Glutamatergic neuron (in vitro differentiated cells): Measurements from ENCODE around the gene BMPER. TPM values are rescaled to one million over a fixed set of nuclear protein-coding genes. Genes with fewer than 3 reads are reported as not detected.

Experiments used
- DNase-seq: peaks from one replicate; pipeline ENCODE4 v3.0.0; 2022
- H3K27ac Mint-ChIP-seq: one replicate; pipeline ENCODE4 v1.8.0; 2020; ENCODE audit warnings: mild to moderate bottlenecking, mixed read lengths, inconsistent platforms; ENCODE audit not compliant: unreplicated experiment
- H3K27me3 Mint-ChIP-seq: one replicate; pipeline ENCODE4 v1.8.0; 2020; ENCODE audit warnings: mild to moderate bottlenecking, moderate library complexity, mixed read lengths, inconsistent platforms; ENCODE audit not compliant: unreplicated experiment
- H3K36me3 Mint-ChIP-seq: one replicate; pipeline ENCODE4 v1.8.0; 2020; ENCODE audit warnings: mild to moderate bottlenecking, mixed read lengths, inconsistent platforms; ENCODE audit not compliant: unreplicated experiment
- H3K4me1 Mint-ChIP-seq: one replicate; pipeline ENCODE4 v1.8.0; 2020; ENCODE audit warnings: mild to moderate bottlenecking, low read depth, mixed read lengths, inconsistent platforms; ENCODE audit not compliant: unreplicated experiment
- H3K4me3 Mint-ChIP-seq: one replicate; pipeline ENCODE4 v1.8.0; 2020; ENCODE audit warnings: mild to moderate bottlenecking, mixed read lengths, inconsistent platforms; ENCODE audit not compliant: unreplicated experiment
- H3K9me3 Mint-ChIP-seq: one replicate; pipeline ENCODE4 v1.8.0; 2020; ENCODE audit warnings: mild to moderate bottlenecking, moderate library complexity, mixed read lengths, inconsistent platforms; ENCODE audit not compliant: unreplicated experiment
- total RNA-seq: library from RNA; stranded (reverse); fragmentation: NEBNext Ultra II Directional; extraction: Animal tissue kit (Norgen Biotek cat#: 25700); gene quantifications from one replicate; pipeline ENCODE4 v1.2.1, GENCODE V29; 2021; ENCODE audit not compliant: unreplicated experiment
- TF ChIP-seq, protein P1 (sequence below): fragments of 200-600 bp; sonication (generic); IDR thresholded peaks from one replicate; pipeline ENCODE4 v1.5.0; 2021; ENCODE audit not compliant: partially characterized antibody, unreplicated experiment

BMPER gene
- total RNA-seq, 1 donor from 2014 or later = 16.2 TPM

DNA sequence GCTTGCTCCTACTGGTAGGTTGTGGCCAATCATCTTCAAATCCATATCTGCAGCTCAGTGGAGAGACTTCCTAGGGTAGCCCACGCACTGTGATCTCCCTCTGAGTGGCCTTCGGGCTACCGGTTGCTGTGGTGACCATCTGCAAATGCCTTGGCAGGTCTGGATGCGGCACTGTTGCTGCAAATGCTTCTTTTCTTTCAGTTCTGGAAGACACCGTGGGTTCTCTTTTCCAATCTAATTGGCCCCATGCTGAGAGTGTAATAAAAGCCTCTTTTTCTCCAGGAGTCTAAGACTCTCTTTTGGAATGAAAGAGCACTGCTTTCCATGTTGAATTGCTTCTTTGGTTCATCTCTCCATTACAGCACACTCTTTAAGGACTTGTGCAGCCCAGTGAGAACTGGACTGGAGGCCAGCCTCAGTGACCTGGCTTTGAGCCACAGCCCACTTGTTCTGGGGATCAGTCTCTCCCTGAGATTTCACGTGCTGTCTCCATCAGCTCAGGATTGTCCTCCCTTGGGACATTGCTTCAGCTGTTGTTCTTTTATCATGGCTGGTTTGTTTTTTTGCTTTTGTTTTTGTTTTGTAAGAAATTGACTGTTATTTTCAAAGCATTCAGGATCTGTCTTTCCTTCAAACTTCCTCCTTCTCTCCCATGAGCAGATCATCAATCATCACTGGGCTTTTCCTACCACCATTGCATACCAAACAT lies 286.6 kb downstream of the BMPER start:
- Mint-ChIP-seq H3K27me3 (no peaks in the 10 kb centered on the region), H3K4me3 (no peak overlapping the region), H3K36me3 (no peaks in the 10 kb centered on the region), H3K27ac (no peak overlapping the region), H3K9me3 (no peaks in the 10 kb centered on the region), H3K4me1 (no peaks in the 10 kb centered on the region)
- DNase-seq = no peak
- TF ChIP-seq, protein P1, sequence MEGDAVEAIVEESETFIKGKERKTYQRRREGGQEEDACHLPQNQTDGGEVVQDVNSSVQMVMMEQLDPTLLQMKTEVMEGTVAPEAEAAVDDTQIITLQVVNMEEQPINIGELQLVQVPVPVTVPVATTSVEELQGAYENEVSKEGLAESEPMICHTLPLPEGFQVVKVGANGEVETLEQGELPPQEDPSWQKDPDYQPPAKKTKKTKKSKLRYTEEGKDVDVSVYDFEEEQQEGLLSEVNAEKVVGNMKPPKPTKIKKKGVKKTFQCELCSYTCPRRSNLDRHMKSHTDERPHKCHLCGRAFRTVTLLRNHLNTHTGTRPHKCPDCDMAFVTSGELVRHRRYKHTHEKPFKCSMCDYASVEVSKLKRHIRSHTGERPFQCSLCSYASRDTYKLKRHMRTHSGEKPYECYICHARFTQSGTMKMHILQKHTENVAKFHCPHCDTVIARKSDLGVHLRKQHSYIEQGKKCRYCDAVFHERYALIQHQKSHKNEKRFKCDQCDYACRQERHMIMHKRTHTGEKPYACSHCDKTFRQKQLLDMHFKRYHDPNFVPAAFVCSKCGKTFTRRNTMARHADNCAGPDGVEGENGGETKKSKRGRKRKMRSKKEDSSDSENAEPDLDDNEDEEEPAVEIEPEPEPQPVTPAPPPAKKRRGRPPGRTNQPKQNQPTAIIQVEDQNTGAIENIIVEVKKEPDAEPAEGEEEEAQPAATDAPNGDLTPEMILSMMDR = no peak

DNA sequence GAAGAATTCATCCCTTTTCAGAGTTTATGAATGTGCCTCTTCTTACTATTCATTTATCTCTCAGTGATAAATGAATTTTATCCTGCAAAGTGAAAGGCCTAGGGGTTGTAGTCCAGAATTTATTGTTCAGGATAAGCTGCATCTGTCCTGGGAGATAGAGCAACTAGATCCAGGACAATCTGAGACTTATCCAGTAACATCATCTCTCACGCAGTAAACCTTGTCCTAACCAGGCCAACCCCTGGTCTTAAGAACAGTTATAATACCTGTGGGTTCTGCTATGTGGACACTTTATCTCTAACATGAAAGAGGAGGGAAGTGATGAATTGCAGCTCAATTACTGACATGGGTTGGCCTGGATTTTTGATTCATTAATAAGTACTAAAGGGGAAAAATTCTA lies 287.6 kb downstream of the BMPER start:
- no peaks in the 10 kb centered on the region for H3K36me3 Mint-ChIP-seq
- no peak overlapping the region for H3K4me3 Mint-ChIP-seq
- H3K27me3 Mint-ChIP-seq = no peaks in the 10 kb centered on the region
- no peaks in the 10 kb centered on the region for H3K9me3 Mint-ChIP-seq
- DNase-seq = no peak
- TF ChIP-seq, protein P1 = no peak
- H3K4me1 Mint-ChIP-seq = no peaks in the 10 kb centered on the region
- H3K27ac Mint-ChIP-seq = no peak overlapping the region

DNA sequence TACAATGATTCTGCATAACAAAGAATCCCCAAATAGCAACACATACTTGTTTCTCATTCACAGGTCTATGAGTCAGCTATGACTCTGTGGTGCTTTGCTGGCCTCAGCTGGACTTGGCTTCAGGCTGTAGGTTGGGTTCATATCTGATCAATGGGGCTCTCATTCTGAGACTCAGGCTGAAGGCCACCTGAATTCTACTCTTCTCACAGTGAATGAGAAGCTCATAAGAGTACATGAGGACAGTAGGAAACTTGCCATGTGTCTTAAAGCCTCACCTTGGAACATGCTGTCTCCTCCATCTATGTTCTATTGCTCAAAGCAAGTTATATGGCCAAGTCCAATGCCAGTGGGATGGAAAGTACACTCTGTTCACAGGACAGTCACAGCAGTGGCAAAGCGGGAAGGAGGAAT lies 292.9 kb downstream of the BMPER start:
- H3K27ac Mint-ChIP-seq = no peak overlapping the region
- H3K27me3 Mint-ChIP-seq = no peaks in the 10 kb centered on the region
- no peaks in the 10 kb centered on the region for H3K36me3 Mint-ChIP-seq
- no peaks in the 10 kb centered on the region for H3K9me3 Mint-ChIP-seq
- H3K4me3 Mint-ChIP-seq = no peak overlapping the region
- no peaks in the 10 kb centered on the region for H3K4me1 Mint-ChIP-seq
- no peak for DNase-seq
- TF ChIP-seq, protein P1 = no peak
